ENCODE data around the gene ANKS3.

GRCh38 chr16:4746991-4747574, 13.0 kb upstream of the ANKS3 start:
- TF ChIP-seq TCF7L2 (IDR thresholded peaks at IDR 0.05; ENCODE audit: borderline replicate concordance, extremely low read depth, insufficient read depth, insufficient read length) (no peak), CTCF (IDR thresholded peaks at IDR 0.05 in 2 of 3, conservative IDR thresholded peaks at IDR 0.05 in 1 of 3; ENCODE audit: borderline replicate concordance in 1 of 3, insufficient read depth in 1 of 3, low read depth in 2 of 3, low read length in 2 of 3) (no peak), POLR2A (IDR thresholded peaks at IDR 0.05; ENCODE audit: borderline replicate concordance, extremely low read depth, insufficient read depth, insufficient read length) (no peak), EGR1 (IDR thresholded peaks at IDR 0.05; ENCODE audit: low read depth) (no peak), EZH2 (IDR thresholded peaks at IDR 0.05) (no peak), YY1 (IDR thresholded peaks at IDR 0.05; ENCODE audit: extremely low read depth, insufficient replicate concordance, low read depth, low read length) (no peak), ZNF274 (IDR thresholded peaks at IDR 0.05; ENCODE audit: low read depth, low read length) (no peak), REST (IDR thresholded peaks at IDR 0.05; ENCODE audit: low read depth) (no peak)
